Stimulated activated CD4-positive, alpha-beta T cell treated with anti-CD3 and anti-CD28 coated beads, Interleukin-4, amount 100 ng/mL, for 4 hours (primary cell): ENCODE data around the gene KRTAP10-5.
"Not testable (repeated sequence)": the region's sequence is repeated elsewhere in the genome, so short reads cannot be mapped to it uniquely, and the experiment has no call there.

Experiments used
- DNase-seq, 2 experiments: peaks; one replicate each; pipeline ENCODE4 v3.0.0-alpha.2; 2020

The KRTAP10-5 gene

GRCh38 chr21:44610157-44610843 lies 29.9 kb upstream of the KRTAP10-5 start:
- DNase-seq = not testable (repeated sequence)

- no peak for DNase-seq
These were observed 28.8 kb upstream of the KRTAP10-5 start for GRCh38 chr21:44609193-44609592.

GRCh38 chr21:44606495-44606894 lies 26.1 kb upstream of the KRTAP10-5 start:
- DNase-seq = no peak

- DNase-seq = no peak
These were observed 23.5 kb upstream of the KRTAP10-5 start for GRCh38 chr21:44603911-44604310.

- no peak for DNase-seq
These were observed 22.9 kb upstream of the KRTAP10-5 start for GRCh38 chr21:44603109-44603875.

GRCh38 chr21:44602463-44602850 lies 22.1 kb upstream of the KRTAP10-5 start:
- DNase-seq = no peak

GRCh38 chr21:44601596-44602462 lies 21.4 kb upstream of the KRTAP10-5 start:
- DNase-seq = no peak

GRCh38 chr21:44601091-44601490 lies 20.7 kb upstream of the KRTAP10-5 start:
- not testable (repeated sequence) for DNase-seq

- DNase-seq = not testable (repeated sequence)
These were observed 19.9 kb upstream of the KRTAP10-5 start, which contains the start of gene KRTAP10-7 for GRCh38 chr21:44600118-44600978. KRTAP10-7 (plus strand) TSS chr21:44600597; CDS start chr21:44600622, 25 bp downstream.

- DNase-seq = no peak
These were observed 19.0 kb upstream of the KRTAP10-5 start for GRCh38 chr21:44599264-44600029.

- DNase-seq = no peak
These were observed 17.7 kb upstream of the KRTAP10-5 start for GRCh38 chr21:44598061-44598460.

GRCh38 chr21:44596068-44596725 lies 15.8 kb upstream of the KRTAP10-5 start:
- DNase-seq = no peak

GRCh38 chr21:44595524-44595923 lies 15.1 kb upstream of the KRTAP10-5 start:
- DNase-seq = no peak

GRCh38 chr21:44594406-44594916 lies 14.1 kb upstream of the KRTAP10-5 start:
- no peak for DNase-seq

GRCh38 chr21:44593598-44594405 lies 13.4 kb upstream of the KRTAP10-5 start:
- DNase-seq = no peak

GRCh38 chr21:44592446-44593311 lies 12.3 kb upstream of the KRTAP10-5 start, which contains the start of gene KRTAP10-6:
KRTAP10-6 (minus strand) TSS chr21:44592505; CDS start chr21:44592484, 21 bp downstream.
- no peak for DNase-seq

GRCh38 chr21:44591801-44592130 lies 11.4 kb upstream of the KRTAP10-5 start:
- not testable (repeated sequence) for DNase-seq
